Body of pancreas (tissue), 4 donors: Measurements from ENCODE around the gene CYB561A3. TPM values are rescaled to one million over a fixed set of nuclear protein-coding genes. Genes with fewer than 3 reads are reported as not detected.

Experiments
- ATAC-seq: fragments of 150-250 bp; one replicate; pipeline ENCODE4 v1.9.1; 2016
- DNase-seq, 4 donors: peaks; one replicate each; pipeline ENCODE4 v3.0.0-alpha.2; 2019
- H3K27ac ChIP-seq, 4 donors: fragments of 200-600 bp; sonication (generic); 1 replicate in 3 of 4; 2 replicates in 1 of 4; pipeline versions ENCODE4 v1.5.1 to v1.6.1; 2016 to 2019; ENCODE audit warnings: mild to moderate bottlenecking in 1 of 4, mixed read lengths in 1 of 4, moderate library complexity in 1 of 4
- H3K27me3 ChIP-seq, 2 donors: fragments of 200-600 bp; sonication (generic); one replicate each; pipeline ENCODE4 v1.6.0; 2016; ENCODE audit warnings: mild to moderate bottlenecking in 1 of 2
- H3K36me3 ChIP-seq, 2 donors: fragments of 200-600 bp; sonication (generic); replicated peaks in 1 of 2; 2 replicates each; pipeline ENCODE4 v1.5.1; 2016; ENCODE audit warnings: low read depth in 2 of 2; ENCODE audit not compliant: insufficient read depth in 1 of 2
- H3K4me1 ChIP-seq: fragments of 200-600 bp; sonication (generic); one replicate; pipeline ENCODE4 v1.6.0; 2016
- H3K4me3 ChIP-seq, 2 donors: fragments of 200-600 bp; sonication (generic); 1 replicate in 1 of 2; 2 replicates in 1 of 2; pipeline ENCODE4 v1.5.1; 2016 to 2019
- H3K9me3 ChIP-seq, 3 donors: fragments of 200-600 bp; sonication (generic); 1 replicate in 2 of 3; 2 replicates in 1 of 3; pipeline ENCODE4 v1.5.1; 2016
- POLR2A ChIP-seq, 3 donors: fragments of 450-650 bp; IDR thresholded peaks; one replicate each; pipeline ENCODE4 v1.6.1; 2016; ENCODE audit warnings: antibody characterized with exemption in 3 of 3, mild to moderate bottlenecking in 2 of 3
- WGBS, 2 donors: methylation state at CpG; one replicate each; pipeline ENCODE4 v1.1.5; 2017; 5-methylcytosine and 5-hydroxymethylcytosine counted together
- intact Hi-C: fragments of 100-400 bp; cut with DNase I; formaldehyde crosslinking; loops from one replicate; pipeline ENCODE4 v1.15.1; 2023
- total RNA-seq, 2 donors: library from RNA; depleted of rRNA; stranded (reverse); fragments of >200 nt; gene quantifications; one replicate each; pipeline ENCODE4 v1.1.0, GENCODE V29; 2016
- TF ChIP-seq, protein P1 (sequence below), 7 experiments: fragments of 450-650 bp in 4 of 7; fragments of 200-600 bp in 3 of 7; sonication (generic) in 3 of 7; IDR thresholded peaks; one replicate each; pipeline ENCODE4 v1.5.1; 2016 to 2019; ENCODE audit warnings: antibody characterized with exemption in 7 of 7

Gene CYB561A3
- total RNA-seq, 2 donors from 2014 or later, result 26.5 to 31.3 TPM

DNA sequence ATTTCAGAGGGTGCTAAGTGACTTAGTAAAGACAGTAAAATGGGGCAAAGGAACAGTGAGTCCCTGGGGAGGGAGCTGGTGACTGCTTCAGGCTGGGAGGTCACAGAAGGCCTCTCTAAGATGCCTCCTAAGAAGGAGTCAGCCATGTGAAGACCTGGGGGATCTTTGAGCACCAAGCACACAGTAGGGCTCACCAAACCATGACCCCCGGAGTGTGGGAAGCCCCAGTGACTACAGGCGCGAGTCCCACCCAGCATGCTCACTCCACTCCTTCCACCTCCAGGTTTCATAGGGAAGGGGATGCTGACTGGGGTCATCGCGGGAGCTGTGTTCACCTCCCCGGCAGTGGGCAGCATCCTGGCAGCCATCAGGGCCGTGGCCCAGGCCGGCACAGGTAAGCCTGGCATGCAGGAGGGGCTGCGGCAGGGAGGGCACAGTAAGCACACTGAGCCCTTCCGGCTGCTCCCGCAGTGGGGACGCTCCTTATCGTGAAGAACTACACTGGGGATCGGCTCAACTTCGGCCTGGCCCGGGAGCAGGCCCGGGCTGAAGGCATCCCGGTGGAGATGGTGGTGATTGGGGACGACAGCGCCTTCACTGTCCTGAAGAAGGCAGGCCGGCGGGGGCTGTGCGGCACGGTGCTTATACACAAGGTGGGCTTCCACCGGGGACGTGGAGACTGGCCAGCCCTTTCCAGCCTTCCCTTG lies 22.7 kb downstream of the CYB561A3 start:
- H3K27ac ChIP-seq, result no peak overlapping the region
- no peak for DNase-seq
- no peaks in the 10 kb centered on the region for H3K27me3 ChIP-seq
- ATAC-seq, result no peak
- peaks cover 0 to 5% of the 10 kb centered on the region in 2 donors for H3K36me3 ChIP-seq
- intact Hi-C loops, result no loop called here
- no peak for TF ChIP-seq POLR2A (IDR thresholded peaks at IDR 0.05)
- TF ChIP-seq, protein P1, sequence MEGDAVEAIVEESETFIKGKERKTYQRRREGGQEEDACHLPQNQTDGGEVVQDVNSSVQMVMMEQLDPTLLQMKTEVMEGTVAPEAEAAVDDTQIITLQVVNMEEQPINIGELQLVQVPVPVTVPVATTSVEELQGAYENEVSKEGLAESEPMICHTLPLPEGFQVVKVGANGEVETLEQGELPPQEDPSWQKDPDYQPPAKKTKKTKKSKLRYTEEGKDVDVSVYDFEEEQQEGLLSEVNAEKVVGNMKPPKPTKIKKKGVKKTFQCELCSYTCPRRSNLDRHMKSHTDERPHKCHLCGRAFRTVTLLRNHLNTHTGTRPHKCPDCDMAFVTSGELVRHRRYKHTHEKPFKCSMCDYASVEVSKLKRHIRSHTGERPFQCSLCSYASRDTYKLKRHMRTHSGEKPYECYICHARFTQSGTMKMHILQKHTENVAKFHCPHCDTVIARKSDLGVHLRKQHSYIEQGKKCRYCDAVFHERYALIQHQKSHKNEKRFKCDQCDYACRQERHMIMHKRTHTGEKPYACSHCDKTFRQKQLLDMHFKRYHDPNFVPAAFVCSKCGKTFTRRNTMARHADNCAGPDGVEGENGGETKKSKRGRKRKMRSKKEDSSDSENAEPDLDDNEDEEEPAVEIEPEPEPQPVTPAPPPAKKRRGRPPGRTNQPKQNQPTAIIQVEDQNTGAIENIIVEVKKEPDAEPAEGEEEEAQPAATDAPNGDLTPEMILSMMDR (IDR thresholded peaks at IDR 0.05), result no peak
- no peak overlapping the region for H3K4me3 ChIP-seq
- H3K9me3 ChIP-seq, result no peaks in the 10 kb centered on the region
- 90 to 92% methylated on average over 21 to 25 of the region's 26 CpGs for WGBS, 2 donors
- peaks cover 29% of the 10 kb centered on the region for H3K4me1 ChIP-seq

DNA sequence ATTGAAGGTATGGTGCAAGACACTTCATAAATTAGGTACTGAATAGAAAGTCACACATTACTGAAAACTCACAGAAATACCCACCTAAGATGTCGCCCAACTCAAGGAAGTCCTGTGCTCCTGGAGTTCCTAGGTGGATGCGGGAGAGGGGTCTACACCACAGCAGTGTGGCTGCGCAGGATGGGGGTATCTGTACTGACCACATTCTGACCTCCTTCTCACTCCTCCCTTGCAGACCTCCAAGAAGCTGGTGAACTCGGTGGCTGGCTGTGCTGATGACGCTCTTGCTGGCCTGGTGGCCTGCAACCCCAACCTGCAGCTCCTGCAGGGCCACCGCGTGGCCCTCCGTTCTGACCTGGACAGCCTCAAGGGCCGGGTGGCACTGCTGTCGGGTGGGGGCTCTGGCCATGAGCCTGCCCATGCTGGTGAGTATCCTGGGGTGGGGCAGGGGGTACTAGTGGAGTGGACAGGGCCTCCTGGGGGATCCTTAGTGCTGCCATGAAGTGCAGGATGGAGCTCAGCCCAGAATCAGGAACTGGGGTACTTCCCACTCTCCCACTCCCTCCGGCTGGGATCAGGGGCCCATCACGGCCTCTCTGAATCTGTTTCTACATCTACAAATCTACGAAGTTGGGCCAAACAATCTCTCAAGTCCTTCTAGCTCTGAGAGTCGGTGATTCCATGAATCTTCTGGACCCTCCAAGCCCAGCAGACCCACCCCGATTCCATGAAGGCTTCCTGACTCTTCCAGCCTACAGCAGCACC lies 23.8 kb downstream of the CYB561A3 start:
- H3K27me3 ChIP-seq, result no peaks in the 10 kb centered on the region
- H3K9me3 ChIP-seq, result no peaks in the 10 kb centered on the region
- H3K4me1 ChIP-seq, result peaks cover 34% of the 10 kb centered on the region
- intact Hi-C loops, result no loop called here
- no peak overlapping the region for H3K27ac ChIP-seq
- WGBS, 2 donors, result 76 to 91% methylated on average over 6 to 15 of the region's 15 CpGs
- TF ChIP-seq, protein P1 (IDR thresholded peaks at IDR 0.05), result no peak
- TF ChIP-seq POLR2A (IDR thresholded peaks at IDR 0.05), result no peak
- no peak for DNase-seq
- peaks cover 0 to 5% of the 10 kb centered on the region in 2 donors for H3K36me3 ChIP-seq
- ATAC-seq, result no peak
- H3K4me3 ChIP-seq, result no peak overlapping the region

DNA sequence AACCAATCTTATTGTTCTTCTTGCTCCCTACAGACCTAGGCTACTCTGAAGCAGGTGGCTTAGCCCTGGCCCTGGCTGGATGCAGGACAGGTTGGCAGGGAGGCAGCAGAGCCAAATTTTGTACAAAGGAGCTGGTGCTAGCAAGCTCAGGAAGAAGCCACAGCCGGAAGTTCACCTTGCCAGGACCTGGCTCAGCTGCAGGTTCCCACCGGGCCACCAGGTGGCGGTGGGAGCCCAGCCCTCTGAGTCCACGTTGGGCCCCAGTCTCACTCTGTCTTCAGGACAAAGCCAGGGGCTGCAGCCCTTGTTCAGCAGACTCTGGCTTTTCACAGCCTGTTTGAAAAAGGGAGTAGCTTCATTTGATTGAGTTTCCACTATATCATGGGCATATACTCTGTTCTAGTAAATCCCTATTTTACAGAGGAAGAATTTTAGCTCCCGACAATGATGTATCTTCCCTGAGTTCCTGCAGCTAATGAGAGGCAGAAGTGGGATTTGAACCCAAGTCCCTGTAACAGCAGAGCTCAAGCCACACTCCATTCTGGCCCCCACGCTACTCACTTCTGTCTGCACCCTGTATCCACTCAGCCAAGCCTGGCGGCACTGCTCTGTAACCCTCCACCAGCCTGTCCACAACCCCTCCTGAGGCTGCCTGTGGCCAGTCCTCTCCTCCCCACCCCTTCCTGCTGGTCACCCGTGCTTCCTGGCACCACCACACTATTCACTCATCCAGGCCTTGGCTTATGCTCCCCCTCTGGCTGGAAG lies 25.3 kb downstream of the CYB561A3 start:
- H3K36me3 ChIP-seq, result peaks cover 0 to 5% of the 10 kb centered on the region in 2 donors
- WGBS, 2 donors, result 26 to 67% methylated on average over 4 to 8 of the region's 8 CpGs
- peaks cover 42% of the 10 kb centered on the region for H3K4me1 ChIP-seq
- peak; percentile 84 to 89 (median 86) for DNase-seq
- H3K9me3 ChIP-seq, result no peaks in the 10 kb centered on the region
- ATAC-seq, result peak; percentile 75
- TF ChIP-seq, protein P1 (IDR thresholded peaks at IDR 0.05), result peak; percentile 94 to 99 (median 96)
- no peak for TF ChIP-seq POLR2A (IDR thresholded peaks at IDR 0.05)
- peak overlapping the region; percentile 12 to 89 (median 77) for H3K27ac ChIP-seq
- H3K27me3 ChIP-seq, result no peaks in the 10 kb centered on the region
- intact Hi-C loops, result no loop called here
- no peak overlapping the region for H3K4me3 ChIP-seq

DNA sequence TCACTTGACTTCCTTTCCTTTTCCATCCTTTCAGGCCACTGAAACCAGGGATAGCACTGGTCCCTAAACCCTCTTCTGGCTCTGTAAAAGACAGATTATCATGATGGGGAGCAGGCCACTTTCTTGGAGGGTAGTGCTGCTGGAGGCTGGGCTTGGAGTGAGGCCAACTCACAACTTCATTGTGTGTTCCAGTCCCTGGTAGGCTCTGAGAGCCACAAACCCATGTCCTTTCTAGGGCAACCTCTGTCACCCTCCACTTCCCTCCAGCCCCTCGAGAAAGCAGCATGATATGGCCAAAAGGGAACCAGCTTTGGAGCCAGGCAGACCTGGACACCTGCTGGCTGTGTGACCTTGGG lies 26.3 kb downstream of the CYB561A3 start:
- TF ChIP-seq POLR2A (IDR thresholded peaks at IDR 0.05), result no peak
- TF ChIP-seq, protein P1 (IDR thresholded peaks at IDR 0.05), result no peak
- peak in 1 of 4 donors; percentile 26 for DNase-seq
- no peak for ATAC-seq
- peaks cover 50% of the 10 kb centered on the region for H3K4me1 ChIP-seq
- 20 to 26% methylated on average over 1 of the region's 1 CpG for WGBS, 2 donors
- peak overlapping the region; percentile 44 to 89 (median 77) for H3K27ac ChIP-seq
- no peaks in the 10 kb centered on the region for H3K27me3 ChIP-seq
- H3K36me3 ChIP-seq, result peaks cover 0 to 5% of the 10 kb centered on the region in 2 donors
- H3K9me3 ChIP-seq, result no peaks in the 10 kb centered on the region
- intact Hi-C loops, result no loop called here
- no peak overlapping the region for H3K4me3 ChIP-seq
